ENCODE measurements around the gene ATP9A. TPM values are rescaled to one million over a fixed set of nuclear protein-coding genes. Genes with fewer than 3 reads are reported as not detected.
"Not testable (repeated sequence)": the region's sequence is repeated elsewhere in the genome, so short reads cannot be mapped to it uniquely, and the experiment has no call there.

The ATP9A gene
- total RNA-seq, 1 donor from 2014 or later: 18.2 TPM

DNA sequence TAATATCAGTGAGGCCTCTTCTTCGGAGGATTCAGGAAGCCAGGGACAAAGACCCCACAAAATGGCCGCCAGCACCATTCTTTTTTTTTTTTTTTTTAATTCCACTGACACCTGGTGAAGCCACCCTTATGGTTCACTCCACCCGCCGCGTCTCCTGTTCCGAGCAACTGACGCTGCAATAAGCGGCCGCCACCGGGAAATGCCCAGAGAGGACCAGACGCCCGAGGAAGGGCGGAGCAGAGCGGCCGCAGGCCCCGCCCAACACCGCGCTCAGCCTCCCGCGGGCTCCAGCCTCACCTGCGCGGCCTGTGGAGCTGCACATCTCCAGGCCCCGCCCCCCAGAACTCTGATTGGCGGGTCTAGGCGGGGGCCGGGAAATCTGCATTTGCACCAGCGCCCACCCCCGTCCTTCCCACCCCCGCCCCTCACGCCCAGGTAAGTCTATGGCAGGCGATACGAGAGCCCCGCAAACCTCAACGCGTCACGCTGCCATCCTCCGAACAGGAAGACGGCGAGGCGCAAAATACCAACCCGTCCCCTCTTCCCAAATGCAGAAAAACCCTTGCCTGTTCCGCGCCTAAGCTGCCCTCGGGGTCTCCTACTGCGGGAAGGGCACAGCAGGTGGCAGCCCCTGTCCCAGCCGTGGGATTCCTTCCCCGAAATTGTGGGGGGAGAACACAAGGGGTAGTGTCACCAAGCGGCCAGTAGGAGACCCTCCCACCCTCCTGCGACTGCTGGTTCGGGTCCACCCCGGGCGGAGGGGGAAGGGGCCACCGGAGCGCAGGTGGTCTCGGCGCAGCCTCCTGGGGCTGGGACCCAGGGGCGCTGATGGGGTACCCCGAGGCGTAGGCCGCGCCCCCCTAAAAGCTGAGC is 960 bp downstream of the ATP9A start:
- Mint-ChIP-seq H3K4me3 (peak overlapping the region; percentile 91), H3K36me3 (peaks cover 3% of the 10 kb centered on the region), H3K4me1 (peaks cover 7% of the 10 kb centered on the region), H3K9me3 (peaks cover 2% of the 10 kb centered on the region), H3K27me3 (ENCODE audit: insufficient read depth, low read depth) (peaks cover 11% of the 10 kb centered on the region), H3K27ac (peak overlapping the region; percentile 69)
- Histone ChIP-seq H3K4me3 (peak overlapping the region; percentile 83), H3K36me3 (no peaks in the 10 kb centered on the region), H3K4me1 (peaks cover 5% of the 10 kb centered on the region), H4K20me1 (ENCODE audit: low read depth) (no peaks in the 10 kb centered on the region), H2AFZ (replicated peaks) (peak overlapping the region; percentile 77), H3K9ac (no peak overlapping the region), H3K79me2 (ENCODE audit: low read depth) (peaks cover 35% of the 10 kb centered on the region), H3K27ac (no peak overlapping the region), H3K4me2 (peak overlapping the region; percentile 86), H3K9me3 (ENCODE audit: low read depth) (no peaks in the 10 kb centered on the region), H3F3A (ENCODE audit: low read depth) (peaks cover 48% of the 10 kb centered on the region), H3K27me3 (no peaks in the 10 kb centered on the region)
- peak; percentile 46 for TF ChIP-seq EZH2 (IDR thresholded peaks at IDR 0.05)
- TF ChIP-seq, protein P1, sequence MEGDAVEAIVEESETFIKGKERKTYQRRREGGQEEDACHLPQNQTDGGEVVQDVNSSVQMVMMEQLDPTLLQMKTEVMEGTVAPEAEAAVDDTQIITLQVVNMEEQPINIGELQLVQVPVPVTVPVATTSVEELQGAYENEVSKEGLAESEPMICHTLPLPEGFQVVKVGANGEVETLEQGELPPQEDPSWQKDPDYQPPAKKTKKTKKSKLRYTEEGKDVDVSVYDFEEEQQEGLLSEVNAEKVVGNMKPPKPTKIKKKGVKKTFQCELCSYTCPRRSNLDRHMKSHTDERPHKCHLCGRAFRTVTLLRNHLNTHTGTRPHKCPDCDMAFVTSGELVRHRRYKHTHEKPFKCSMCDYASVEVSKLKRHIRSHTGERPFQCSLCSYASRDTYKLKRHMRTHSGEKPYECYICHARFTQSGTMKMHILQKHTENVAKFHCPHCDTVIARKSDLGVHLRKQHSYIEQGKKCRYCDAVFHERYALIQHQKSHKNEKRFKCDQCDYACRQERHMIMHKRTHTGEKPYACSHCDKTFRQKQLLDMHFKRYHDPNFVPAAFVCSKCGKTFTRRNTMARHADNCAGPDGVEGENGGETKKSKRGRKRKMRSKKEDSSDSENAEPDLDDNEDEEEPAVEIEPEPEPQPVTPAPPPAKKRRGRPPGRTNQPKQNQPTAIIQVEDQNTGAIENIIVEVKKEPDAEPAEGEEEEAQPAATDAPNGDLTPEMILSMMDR (IDR thresholded peaks at IDR 0.05): peak; percentile 58
- no peak for TF ChIP-seq EZH2phosphoT487 (IDR thresholded peaks at IDR 0.05)
- peak; percentile 79 for DNase-seq (ENCODE audit: low spot score)

DNA sequence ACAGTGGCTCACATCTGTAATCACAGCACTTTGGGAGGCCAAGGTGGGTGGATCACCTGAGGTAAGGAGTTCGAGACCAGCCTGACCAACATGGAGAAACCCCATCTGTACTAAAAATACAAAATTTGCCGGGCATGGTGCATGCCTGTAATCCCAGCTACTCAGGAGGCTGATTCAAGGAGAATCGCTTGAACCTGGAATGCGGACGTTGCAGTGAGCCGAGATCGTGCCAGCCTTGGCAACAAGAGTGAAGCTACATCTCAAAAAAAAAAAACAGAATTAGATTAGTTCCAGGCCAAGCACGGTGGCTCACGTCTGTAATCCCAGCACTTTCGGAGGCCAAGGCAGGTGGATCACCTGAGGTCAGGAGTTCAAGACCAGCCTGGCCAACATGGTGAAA is 2.8 kb downstream of the ATP9A start:
- not testable (repeated sequence) for H4K20me1 ChIP-seq (ENCODE audit: low read depth); H3K9me3 Mint-ChIP-seq; H3K9ac ChIP-seq; H3K4me3 Mint-ChIP-seq; H3K4me2 ChIP-seq; H3K27me3 ChIP-seq; H3K4me3 ChIP-seq; H3K9me3 ChIP-seq (ENCODE audit: low read depth); H2AFZ ChIP-seq (replicated peaks); DNase-seq (ENCODE audit: low spot score); H3K27ac Mint-ChIP-seq; H3K36me3 ChIP-seq; H3K27ac ChIP-seq
- Histone ChIP-seq H3K4me1 (peaks cover 11% of the 10 kb centered on the region), H3F3A (ENCODE audit: low read depth) (peaks cover 46% of the 10 kb centered on the region), H3K79me2 (ENCODE audit: low read depth) (peaks cover 50% of the 10 kb centered on the region)
- Mint-ChIP-seq H3K36me3 (peaks cover 12% of the 10 kb centered on the region), H3K27me3 (ENCODE audit: insufficient read depth, low read depth) (peaks cover 11% of the 10 kb centered on the region), H3K4me1 (peaks cover 15% of the 10 kb centered on the region)

DNA sequence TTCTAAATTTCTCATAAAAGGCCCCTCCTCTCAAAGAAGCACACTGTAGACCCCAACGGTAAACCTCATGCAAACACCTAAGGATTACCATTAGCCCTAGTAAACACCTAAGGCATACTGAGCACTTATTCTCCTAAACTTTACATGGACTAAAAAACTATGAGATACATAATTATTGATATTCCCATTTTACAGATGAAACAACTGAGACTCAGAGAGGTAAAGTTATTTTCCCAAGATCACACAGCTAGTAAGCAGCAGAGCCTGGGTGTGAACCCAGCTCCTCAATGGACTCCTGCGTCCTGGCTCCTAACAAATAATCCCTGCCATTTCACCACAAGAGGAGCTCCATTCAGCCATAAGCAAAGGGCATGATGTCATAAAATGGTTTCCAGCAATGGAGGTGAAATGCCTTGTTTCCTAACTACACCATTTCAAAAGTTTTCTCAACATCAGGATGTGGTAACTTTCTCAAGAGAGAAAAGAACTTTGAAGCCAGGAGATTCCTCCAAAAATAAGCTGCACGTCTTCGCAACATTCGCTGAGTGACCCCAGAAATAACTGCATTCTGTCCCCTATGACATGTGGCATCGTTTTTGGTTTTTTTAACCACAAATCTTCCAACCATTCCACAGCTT is 4.1 kb downstream of the ATP9A start:
- Histone ChIP-seq H3K27ac (no peak overlapping the region), H3K9ac (no peak overlapping the region), H3K4me3 (no peak overlapping the region), H3K79me2 (ENCODE audit: low read depth) (peaks cover 56% of the 10 kb centered on the region), H3K36me3 (no peaks in the 10 kb centered on the region), H3K27me3 (no peaks in the 10 kb centered on the region), H3K4me2 (no peak overlapping the region), H3K4me1 (peaks cover 11% of the 10 kb centered on the region), H4K20me1 (ENCODE audit: low read depth) (no peaks in the 10 kb centered on the region), H2AFZ (replicated peaks) (no peak overlapping the region), H3K9me3 (ENCODE audit: low read depth) (no peaks in the 10 kb centered on the region), H3F3A (ENCODE audit: low read depth) (peaks cover 33% of the 10 kb centered on the region)
- DNase-seq (ENCODE audit: low spot score): no peak
- Mint-ChIP-seq H3K27me3 (ENCODE audit: insufficient read depth, low read depth) (peaks cover 8% of the 10 kb centered on the region), H3K9me3 (peaks cover 4% of the 10 kb centered on the region), H3K27ac (no peak overlapping the region), H3K36me3 (peaks cover 12% of the 10 kb centered on the region), H3K4me3 (no peak overlapping the region), H3K4me1 (peaks cover 18% of the 10 kb centered on the region)
- no peak for TF ChIP-seq EZH2 (IDR thresholded peaks at IDR 0.05)

DNA sequence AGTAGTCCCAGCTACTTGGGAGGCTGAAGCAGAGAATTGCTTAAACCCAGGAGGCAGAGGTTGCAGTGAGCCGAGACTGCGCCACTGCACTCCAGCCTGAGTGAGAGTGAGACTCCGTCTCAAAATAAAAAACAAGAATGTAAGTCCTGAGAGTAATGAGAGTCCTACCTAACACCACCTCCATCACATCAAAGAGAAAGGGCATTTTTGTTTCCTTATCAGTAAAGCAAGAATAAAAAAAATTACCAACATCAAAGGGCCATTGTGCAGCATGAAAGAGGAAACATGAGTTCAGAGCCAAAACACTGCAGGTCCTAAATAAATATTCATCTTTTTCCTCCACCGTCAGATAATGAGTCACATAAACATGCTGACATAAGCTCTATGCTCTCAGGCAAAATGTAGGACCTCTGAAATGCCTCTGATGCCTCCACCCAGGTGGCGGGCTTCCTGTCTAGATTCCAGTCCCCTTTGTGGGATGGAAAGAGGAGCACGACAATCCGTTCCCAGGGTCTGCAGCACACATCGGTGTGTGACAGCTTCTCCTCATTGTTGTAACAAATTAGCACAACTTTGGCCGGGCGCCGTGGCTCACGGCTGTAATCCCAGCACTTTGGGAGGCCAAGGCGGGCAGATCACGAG is 7.2 kb downstream of the ATP9A start:
- TF ChIP-seq EZH2phosphoT487 (IDR thresholded peaks at IDR 0.05) (no peak), EZH2 (IDR thresholded peaks at IDR 0.05) (no peak)
- TF ChIP-seq, protein P1 (IDR thresholded peaks at IDR 0.05): no peak
- Histone ChIP-seq H3K36me3 (no peaks in the 10 kb centered on the region), H3K4me3 (no peak overlapping the region), H2AFZ (replicated peaks) (no peak overlapping the region), H3K27ac (no peak overlapping the region), H3K79me2 (ENCODE audit: low read depth) (peaks cover 45% of the 10 kb centered on the region), H3K9me3 (ENCODE audit: low read depth) (no peaks in the 10 kb centered on the region), H3K4me2 (no peak overlapping the region), H3K9ac (no peak overlapping the region), H3K27me3 (no peaks in the 10 kb centered on the region), H4K20me1 (ENCODE audit: low read depth) (no peaks in the 10 kb centered on the region), H3F3A (ENCODE audit: low read depth) (peaks cover 21% of the 10 kb centered on the region), H3K4me1 (peaks cover 5% of the 10 kb centered on the region)
- Mint-ChIP-seq H3K4me3 (no peak overlapping the region), H3K9me3 (peaks cover 4% of the 10 kb centered on the region), H3K27ac (peak overlapping the region; percentile 74), H3K36me3 (peaks cover 8% of the 10 kb centered on the region), H3K27me3 (ENCODE audit: insufficient read depth, low read depth) (peaks cover 2% of the 10 kb centered on the region), H3K4me1 (peaks cover 13% of the 10 kb centered on the region)
- DNase-seq (ENCODE audit: low spot score): peak; percentile 23

All from neural progenitor cell (in vitro differentiated cells).